ENCODE results near the gene KPTN.

Gene KPTN

GRCh38 chr19:47432091-47432490 lies 51.9 kb downstream of the KPTN start:
- no peak for DNase-seq

GRCh38 chr19:47430041-47430802 lies 53.8 kb downstream of the KPTN start:
- DNase-seq: no peak

GRCh38 chr19:47429140-47429793 lies 54.8 kb downstream of the KPTN start:
- DNase-seq: no peak

- peak; percentile 69 to 93 for DNase-seq
Measured at GRCh38 chr19:47428177-47428894, 55.7 kb downstream of the KPTN start.

GRCh38 chr19:47427241-47428176 lies 56.5 kb downstream of the KPTN start:
- DNase-seq: peak; percentile 63 to 66
